T-helper 9 cell (primary cell): ENCODE results near the gene HP.
"Not testable (repeated sequence)": the region's sequence is repeated elsewhere in the genome, so short reads cannot be mapped to it uniquely, and the experiment has no call there.

Source experiments
- DNase-seq: peaks from one replicate; pipeline ENCODE4 v3.0.0-alpha.2; 2020

HP gene

GRCh38 chr16:72043539-72043938 lies 10.8 kb upstream of the HP start:
- DNase-seq, result no peak

GRCh38 chr16:72044296-72044695 lies 10.0 kb upstream of the HP start:
- DNase-seq, result no peak

DNA sequence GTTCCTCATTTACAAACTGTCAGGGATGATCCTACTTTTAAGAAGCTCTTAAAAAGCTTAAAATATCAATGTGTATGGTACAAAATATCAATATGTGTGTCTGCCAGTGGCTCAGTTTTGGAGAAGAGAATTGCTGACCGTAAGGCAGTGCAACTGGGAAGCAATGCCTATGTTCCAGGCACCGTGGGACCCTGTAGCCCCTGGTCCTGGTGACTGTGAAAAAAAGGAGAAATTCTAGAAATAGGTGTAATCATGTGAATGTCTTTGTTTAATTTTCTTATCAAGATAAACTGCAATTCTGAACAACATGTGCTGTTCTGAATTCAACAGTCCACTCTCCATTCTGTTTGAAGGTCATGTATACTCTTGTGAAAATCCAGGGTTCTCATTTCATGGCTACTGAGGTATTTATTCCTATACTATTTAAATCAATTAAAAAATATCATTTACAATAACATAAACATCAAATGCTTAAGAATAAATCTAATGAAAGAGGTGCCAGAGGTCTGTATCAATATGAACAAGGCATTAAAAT lies 9.4 kb upstream of the HP start:
- no peak for DNase-seq

GRCh38 chr16:72049110-72049509 lies 5.2 kb upstream of the HP start:
- DNase-seq, result no peak

GRCh38 chr16:72050769-72051464 lies 3.4 kb upstream of the HP start:
- DNase-seq, result no peak

GRCh38 chr16:72051818-72052217 lies 2.5 kb upstream of the HP start:
- DNase-seq, result no peak

- DNase-seq, result no peak
These were observed 1.6 kb downstream of the HP start for GRCh38 chr16:72055911-72056310.

DNA sequence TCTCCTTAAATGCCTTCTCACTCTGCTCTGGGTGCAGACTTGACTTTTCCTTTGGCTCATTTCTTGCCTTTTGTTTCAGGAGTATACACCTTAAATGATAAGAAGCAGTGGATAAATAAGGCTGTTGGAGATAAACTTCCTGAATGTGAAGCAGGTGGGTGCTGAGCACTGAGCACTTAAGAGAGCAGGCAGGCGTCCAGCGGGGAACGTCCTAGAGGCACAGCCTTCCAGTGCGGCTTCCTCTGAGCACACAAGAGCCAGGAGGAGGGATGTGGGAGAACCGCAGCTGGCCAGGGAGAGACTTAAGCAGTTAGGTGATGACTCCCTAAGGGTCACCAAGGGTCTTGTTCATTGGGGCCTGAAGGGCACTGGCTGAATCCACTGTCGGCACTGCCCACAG lies 3.0 kb downstream of the HP start:
- DNase-seq, result not testable (repeated sequence)

- DNase-seq, result not testable (repeated sequence)
These were observed 4.8 kb downstream of the HP start for GRCh38 chr16:72059060-72059459.

DNA sequence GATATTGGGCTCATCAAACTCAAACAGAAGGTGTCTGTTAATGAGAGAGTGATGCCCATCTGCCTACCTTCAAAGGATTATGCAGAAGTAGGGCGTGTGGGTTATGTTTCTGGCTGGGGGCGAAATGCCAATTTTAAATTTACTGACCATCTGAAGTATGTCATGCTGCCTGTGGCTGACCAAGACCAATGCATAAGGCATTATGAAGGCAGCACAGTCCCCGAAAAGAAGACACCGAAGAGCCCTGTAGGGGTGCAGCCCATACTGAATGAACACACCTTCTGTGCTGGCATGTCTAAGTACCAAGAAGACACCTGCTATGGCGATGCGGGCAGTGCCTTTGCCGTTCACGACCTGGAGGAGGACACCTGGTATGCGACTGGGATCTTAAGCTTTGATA lies 6.1 kb downstream of the HP start:
- DNase-seq, result no peak

GRCh38 chr16:72061564-72061963 lies 7.3 kb downstream of the HP start:
- DNase-seq, result no peak

- no peak for DNase-seq
These were observed 10.1 kb downstream of the HP start for GRCh38 chr16:72064361-72064894.

- no peak for DNase-seq
These were observed 12.4 kb downstream of the HP start for GRCh38 chr16:72066747-72067146.

- DNase-seq, result no peak
These were observed 14.6 kb downstream of the HP start for GRCh38 chr16:72068930-72069329.

- no peak for DNase-seq
These were observed 18.4 kb downstream of the HP start for GRCh38 chr16:72072514-72073342.

GRCh38 chr16:72073560-72074230 lies 19.4 kb downstream of the HP start:
- no peak for DNase-seq

- DNase-seq, result not testable (repeated sequence)
These were observed 20.8 kb downstream of the HP start for GRCh38 chr16:72075067-72075466.

- not testable (repeated sequence) for DNase-seq
These were observed 22.8 kb downstream of the HP start for GRCh38 chr16:72076991-72077706.

- no peak for DNase-seq
These were observed 29.6 kb downstream of the HP start for GRCh38 chr16:72083778-72084404.

DNA sequence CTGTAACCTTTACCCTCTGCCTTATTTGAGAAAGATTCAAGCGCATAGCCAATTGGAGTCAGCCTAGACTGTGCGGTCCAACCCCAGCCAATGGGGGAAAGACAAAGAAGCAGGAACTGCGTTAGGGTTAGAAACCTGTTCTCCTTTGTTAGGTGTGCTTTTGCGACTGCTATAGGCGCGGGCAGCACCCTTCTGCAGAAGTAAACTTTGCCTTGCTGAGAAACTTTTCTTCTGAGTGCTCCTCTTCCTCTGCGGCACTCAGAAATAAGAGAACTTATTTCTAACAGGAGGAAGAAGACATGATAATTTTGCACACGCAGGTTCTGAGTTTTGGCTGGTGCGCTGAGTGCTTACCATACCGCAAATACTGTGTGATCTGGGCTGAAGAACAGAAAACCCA lies 30.1 kb downstream of the HP start:
- DNase-seq, result no peak

GRCh38 chr16:72085002-72085401 lies 30.7 kb downstream of the HP start:
- DNase-seq, result no peak

- DNase-seq, result no peak
These were observed 36.9 kb downstream of the HP start for GRCh38 chr16:72091217-72091616.
